HK-2 (cell line): ENCODE data around the gene PALLD.

Experiments
- DNase-seq: peaks from one replicate; pipeline ENCODE4 v3.0.0-alpha.2; 2018; ENCODE audit not compliant: unreplicated experiment

Gene PALLD

DNA sequence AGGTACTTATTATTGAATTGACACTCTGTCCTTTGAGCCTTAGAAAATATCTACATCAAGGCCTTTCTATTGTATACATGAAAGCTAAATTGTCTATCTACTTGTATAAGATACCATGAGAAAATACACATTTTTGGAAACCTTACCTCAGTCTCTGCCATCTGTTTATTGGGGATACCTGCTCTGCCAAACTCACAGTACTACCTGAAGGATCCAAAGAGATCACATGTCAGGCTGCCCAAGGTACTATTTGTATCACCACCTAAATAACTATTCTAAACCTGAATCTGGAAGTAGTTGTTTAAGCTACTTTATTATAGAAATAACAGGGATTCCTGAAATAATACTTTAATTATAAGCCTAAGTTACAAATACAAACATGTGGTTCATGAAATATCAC is 126.2 kb downstream of the PALLD start:
- no peak for DNase-seq

DNA sequence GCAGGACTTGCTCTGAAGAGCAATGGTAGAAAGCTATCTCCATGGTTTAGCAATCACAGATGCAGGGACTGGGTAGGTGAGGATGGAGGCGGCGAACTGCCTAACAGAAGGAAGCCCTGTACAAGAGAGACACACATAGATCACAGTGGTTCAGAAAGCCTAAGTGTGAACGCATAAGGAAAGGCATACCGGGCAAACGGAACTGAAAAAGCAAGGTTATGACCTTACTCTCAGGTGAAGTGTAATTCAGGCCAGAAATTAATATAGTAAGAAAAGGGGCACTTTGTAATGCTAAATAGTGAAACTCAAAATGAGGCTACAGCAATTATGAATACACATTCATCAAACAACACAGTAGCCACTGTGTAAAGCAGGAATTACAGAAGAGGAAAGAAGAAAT is 126.6 kb downstream of the PALLD start:
- DNase-seq = no peak

DNA sequence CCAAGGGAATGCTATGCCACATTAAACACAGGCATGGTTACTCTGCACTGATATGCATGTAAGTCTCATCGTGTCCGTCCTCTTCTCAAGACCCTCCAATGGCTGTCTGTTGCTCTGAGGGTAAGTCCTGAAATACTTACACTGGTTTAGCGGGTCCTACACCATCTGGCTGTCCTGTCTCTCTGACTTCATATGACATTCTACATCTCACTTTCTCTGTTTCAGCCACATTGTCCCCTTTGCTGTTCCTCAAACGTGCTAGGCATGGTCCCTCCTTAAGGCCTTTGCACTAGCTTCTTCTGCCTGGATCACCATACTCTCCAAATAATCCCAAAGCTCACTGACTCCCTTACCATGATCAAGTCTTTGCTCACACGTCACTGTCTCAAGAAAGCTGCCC is 131.4 kb downstream of the PALLD start:
- DNase-seq = no peak

DNA sequence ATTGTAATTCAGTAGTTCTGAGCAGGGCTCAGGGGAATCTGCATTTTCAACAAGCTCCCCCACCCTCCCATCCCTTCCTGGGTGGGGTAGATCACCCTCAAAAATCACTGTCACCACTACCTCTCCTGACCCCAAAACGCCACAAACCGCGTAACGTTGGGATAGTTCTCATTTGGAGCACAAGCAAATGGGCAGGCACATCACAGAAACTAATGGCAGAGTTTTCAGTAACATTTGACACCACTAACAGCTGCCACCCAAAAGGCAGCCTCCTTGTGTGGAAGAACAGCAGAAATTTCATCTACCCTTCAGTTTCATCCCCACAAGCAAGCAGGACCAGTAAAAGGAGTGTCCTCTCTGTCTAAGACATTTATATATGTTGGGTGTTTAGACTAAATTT is 132.7 kb downstream of the PALLD start:
- no peak for DNase-seq

DNA sequence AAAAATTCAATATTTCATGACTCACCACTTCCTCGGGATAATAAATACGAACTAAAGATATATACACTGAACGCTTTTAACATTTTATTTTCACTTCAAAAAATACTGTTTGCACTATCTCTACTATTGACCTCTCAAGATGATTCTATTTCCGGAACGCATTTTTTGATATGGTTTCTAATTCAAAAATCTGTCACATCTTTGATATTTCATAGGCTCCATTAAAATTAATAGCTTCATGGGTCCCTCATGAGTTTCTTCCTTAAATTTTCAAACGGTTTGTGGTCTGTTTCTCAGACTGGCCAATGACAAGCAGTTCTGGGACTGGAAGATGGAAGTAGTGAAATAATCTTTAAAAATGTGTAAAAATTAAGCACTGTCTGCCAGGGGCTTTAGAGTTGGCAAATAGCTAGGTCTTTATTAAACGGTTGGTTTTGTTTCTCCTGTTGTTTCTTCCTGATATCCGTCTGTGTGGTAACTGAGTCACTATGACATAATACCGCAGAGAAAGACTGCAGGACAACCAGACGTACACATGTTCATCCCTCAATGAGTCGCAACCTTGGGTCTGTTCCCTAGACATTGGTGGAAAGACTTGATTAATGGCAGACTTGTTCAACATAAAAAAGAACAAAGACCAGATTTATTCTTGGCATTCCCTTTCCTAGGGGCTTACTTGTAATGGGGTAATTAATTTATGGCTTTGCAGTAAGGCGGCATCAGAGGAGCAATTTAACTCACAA is 133.8 kb downstream of the PALLD start:
- peak; percentile 48 for DNase-seq

DNA sequence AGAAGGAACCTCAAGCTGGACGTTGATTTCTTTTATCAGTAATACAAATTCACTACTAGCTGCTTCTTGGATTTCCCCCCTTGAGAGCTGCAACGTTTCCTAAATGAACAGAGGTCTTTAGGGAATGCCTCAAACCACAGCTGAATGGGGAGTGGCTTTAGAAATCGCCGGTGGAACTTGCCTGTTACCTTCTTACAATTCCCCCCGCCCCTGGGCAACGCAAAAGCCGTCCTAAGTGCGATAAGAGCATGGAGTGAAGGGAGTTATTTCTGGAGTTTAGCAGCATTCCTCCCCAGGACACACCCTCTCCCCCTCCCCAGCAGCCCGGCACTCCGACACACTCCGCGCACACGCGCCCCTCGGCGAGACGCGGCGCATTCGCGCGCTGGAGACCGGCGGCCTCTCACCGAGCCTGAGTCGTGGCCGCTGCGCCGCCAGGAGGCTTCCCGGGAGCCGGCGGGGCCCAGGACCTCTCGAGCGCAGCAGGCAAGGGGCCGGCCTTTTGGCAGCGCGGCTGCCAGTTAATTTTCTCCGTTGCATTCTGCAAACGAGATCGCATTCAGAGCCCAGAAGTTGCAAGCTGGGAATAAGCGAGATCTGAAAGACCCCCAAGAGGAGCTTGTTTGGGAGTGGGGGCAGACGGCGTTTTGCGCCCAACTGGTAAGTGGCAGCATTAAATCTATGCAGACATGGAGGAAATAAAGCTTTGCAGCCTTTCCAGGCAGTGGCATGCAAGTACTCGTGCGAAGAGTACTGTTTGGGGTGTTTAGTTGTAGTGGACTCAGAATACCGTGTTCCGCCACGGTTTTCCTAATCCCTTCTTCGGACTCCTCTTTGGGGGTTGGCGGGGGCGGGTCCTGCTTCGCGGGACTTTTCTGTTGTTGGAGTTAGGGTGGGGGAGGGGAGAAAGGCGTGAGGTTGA is 134.7 kb downstream of the PALLD start:
- DNase-seq = peak; percentile 83

DNA sequence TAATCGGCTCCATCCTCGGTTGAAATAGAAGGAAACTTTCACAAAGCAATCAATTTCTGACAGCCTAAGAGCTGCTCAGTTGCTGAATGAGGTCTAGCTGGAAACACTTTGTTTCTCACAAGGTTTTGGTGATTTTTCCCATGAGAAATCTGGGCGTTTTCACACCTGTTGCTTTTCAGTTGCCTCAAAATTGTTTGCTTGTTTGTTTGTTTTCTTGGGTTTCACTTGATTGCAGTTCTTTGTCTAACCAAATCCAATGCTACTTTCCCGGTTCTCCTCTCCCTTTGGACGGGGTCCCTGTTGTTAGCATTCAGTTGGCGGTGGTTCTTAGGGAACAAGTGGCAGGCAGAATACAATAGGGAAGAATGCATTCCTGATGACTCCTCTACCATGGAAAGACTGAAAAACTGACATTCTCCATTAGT is 135.5 kb downstream of the PALLD start:
- DNase-seq = no peak

DNA sequence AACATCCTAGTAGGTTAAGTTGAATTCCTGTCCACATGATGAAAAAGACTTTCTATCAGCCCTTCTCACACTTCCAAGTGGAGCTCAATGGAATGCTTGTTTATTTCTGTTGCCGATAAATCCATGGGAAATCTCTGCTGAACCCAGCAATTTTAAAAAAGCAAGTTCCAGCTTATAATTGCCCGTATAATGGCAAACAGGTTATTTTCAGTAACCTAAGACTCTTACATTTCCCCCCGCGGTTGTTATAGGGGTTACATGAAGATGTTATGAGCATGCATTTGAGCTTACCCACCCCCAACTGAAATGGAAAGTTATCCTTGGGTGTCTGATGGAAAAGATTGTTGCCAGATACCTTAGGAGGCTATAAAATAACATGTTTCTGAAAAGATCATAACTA is 136.2 kb downstream of the PALLD start:
- DNase-seq = no peak

DNA sequence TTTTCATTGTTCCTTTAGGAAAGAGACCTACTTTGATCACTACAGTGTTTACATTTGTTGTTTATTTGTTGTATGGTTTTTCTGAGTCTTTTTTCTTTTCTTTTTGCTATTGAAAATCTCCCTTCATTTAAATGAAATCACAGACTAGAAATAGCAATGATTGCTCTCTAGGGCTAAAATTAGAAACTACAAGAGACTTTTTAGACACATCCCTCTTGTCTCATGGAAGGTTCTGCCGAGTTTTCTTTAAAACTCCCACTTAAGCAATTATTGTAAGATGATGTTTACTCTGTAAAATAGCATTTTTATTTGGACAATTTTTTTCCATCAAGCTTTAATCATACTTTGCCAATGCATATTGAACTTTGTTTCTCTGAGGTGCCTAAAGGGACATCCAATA is 136.6 kb downstream of the PALLD start:
- no peak for DNase-seq

DNA sequence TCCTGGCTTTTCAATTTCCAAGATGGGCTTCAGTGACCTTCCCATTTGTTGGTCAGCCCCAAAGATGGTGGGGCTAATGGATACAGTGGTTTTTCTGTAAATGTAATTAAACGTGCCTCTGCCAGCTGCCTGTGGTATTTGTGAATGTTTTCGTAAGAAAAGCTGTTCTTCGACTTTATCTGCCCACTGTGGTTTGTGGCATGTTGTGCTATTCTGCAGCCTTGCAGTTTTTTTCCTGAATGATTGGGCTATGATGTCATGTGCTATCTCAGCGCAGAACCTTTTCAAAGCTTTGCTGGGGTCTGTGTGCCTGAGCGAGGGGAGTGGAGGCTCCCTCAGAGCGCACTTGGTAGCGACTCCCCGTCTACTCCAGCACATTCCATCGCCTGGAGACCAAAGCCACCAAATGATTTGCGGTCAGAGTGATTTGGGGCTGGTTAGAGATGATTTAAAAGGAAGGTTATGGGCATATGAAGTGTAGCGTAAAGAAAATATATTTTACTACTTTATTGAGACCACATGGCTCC is 137.5 kb downstream of the PALLD start:
- peak; percentile 93 for DNase-seq

DNA sequence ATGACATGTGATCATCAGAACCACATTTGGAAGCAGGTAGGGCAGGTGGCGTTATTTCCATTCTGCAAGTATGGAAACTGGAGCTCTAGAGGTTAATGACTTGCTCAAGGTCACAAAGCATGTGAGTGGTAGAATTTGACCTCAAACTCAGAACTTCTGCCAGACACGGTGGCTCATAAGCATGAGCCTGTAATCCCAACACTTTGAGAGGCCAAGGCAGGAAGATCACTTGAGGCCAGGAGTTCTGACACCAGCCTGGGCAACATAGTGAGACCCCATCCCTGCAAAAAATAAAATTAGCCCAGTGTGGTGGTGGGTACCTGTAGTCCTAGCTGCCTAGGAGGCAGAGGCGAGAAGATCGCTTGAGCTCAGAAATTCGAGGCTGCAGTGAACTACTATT is 139.2 kb downstream of the PALLD start:
- DNase-seq = no peak

DNA sequence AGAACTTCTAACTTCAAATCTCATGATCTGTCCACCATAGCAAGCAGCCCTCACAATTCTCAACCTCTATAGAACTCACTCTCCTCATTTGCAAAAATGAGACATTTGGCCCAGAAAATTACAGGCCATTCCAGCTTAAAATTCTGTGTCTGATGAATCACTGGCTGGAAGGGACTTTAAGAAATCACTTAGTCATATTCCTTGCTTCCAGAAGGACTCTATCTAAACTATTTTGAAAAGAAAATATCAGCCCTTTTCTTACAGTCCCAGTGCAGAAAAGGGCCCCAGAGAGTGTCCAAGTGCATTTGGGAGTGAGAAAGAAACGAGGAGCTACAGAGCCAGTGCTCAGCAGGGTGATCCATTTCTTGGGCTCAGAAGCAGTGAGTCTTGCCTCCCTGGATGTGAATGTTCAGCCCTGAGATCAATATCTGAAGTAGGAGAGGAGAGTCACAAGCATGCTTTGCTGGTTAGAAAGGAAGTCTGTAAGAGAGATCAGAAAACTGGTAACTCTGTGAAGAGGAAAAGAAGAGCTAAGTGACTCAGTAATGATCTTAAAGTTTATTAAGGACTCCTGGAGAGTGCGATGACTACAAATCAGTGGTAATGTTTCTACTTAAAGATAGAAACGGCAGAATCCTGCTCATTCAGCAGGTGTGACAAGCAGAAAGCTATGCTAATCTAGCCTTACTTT is 139.8 kb downstream of the PALLD start:
- DNase-seq = peak; percentile 44

DNA sequence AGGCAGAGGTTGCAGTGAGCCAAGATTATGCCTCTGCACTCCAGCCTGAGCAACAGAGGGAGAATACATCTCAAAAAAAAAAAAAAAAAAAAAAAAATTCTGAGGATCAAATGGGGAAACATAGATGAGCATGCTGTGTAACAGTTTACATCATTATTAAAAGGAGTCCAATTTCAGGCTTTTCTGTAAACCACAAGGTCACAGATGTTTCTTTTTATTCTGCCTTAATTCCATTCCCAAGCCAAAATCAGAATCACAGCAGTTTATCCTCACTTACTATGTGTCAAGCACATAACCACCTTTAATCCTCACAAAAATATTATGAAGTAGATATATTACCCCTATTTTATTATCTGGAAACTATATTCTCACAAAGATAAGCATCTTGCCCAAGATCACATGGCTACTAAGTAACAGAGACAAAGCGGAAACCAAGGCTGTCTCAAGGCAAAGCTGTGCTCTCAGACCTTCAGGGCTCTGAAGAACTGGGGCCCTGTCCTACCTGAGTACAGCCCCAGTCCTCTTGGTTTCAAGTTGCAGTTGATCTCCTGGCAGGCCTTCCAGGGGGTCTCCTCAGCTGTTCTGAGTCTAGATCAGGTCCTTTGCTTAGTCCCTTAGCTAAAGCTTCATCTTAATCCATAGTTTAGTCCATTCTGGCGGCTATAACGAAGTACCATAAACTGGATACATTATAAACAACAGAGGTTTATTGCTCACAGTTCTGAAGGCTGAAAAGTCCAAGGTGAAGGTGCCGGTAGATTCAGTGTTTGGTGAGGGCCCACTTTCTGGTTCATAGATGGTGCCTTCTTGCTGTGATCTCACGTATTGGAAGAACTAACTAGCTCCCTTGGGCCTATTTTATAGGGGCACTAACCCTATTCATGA is 141.3 kb downstream of the PALLD start:
- no peak for DNase-seq

DNA sequence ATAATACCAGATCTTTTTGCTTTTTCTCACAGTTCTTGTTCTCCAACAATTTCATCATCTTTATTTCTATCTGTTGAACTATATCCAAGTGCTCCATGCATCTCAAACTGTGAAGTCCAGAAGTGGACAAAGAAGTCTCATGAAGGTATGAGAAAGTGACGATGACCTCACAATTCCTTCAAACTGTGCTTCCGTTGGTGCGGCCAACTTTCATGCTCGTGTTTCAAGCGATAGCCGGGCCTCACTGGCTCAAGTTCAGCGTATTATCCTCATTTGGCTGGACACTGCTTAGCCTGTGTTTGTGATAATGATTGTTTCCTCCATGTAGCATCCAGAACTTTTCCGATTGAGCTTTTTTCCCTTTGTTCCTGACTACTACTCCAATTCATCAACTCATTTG is 143.1 kb downstream of the PALLD start:
- DNase-seq = no peak

DNA sequence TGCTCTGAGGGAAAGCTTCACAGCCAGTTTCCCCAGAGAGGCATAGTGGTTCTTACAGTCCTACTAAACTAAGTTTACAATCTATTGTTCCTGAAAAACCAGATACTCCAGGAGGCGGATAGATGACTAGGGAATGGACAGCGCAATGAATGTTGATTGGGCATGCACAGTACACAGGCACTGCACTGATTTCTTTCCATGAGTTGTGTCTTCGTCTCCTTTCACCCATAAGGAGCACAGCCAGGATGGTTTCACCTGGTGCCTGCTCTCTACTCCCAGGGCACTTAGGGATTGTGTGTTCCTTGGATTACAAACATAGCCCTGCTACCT is 144.9 kb downstream of the PALLD start:
- DNase-seq = no peak

DNA sequence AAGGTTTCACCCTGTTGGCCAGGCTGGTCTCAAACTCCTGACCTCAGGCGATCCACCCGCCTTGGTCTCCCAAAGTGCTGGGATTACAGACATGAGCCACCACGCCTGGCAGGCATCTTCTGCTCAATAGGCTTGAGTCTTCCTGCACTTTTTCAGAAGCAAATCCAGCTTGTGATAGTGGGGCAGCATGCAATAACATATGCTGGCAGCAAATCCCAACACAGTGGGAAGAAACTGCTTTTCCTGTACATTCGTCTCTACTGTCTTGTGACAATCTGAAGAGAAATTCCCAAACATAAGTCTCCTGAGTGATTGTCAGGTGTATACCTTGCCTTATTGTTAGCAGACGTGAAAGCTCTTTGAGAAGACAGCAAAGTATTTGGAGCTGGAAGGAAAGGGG is 145.7 kb downstream of the PALLD start:
- DNase-seq = no peak

DNA sequence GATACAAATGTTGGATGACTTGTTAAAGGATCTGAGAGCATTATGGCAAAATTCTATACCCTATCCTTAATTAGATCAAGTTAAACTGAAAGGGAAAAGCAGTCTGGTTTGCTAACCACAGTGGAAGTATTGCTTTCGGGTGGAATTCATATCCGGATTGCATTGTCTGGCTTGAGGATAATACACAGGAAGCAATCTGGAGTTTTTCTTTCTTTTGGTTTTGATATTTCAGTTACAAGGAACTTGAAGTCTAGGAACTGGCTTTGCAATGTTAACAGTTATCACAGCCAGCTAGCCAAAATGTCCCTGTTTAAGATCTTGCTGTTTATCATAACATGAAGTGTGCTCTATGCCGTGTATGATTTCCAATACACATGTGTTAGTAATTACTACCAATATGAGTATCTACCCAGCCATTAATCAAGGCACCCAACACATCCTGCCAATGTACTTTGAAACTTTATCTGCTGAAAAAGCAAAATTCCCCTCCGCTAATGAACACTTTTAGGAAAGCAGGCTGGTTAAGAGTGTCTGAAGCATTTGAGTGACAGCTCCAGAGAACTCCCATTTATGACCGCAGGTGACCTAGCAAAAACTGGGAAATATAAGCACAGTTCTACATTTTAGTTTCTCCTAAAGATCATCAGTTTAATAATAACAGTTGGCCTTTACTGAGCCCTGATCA is 146.4 kb downstream of the PALLD start:
- DNase-seq = no peak

DNA sequence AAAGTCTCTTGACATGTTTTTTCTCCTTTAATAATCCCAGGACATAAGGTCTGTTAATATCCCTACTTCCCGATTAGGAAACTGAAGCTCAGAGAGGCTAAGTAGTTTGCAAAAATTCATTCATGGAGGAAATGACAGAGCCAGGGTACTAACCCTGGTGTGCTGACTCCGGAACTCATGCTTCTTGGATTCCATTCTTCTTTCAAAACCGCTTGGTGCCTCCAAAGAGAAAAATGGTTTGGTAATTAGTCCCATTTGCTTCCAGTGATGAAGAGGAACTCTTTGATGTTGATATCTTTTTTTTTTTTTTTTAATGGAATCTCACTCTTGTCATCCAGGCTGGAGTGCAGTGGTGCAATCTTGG is 146.9 kb downstream of the PALLD start:
- no peak for DNase-seq

DNA sequence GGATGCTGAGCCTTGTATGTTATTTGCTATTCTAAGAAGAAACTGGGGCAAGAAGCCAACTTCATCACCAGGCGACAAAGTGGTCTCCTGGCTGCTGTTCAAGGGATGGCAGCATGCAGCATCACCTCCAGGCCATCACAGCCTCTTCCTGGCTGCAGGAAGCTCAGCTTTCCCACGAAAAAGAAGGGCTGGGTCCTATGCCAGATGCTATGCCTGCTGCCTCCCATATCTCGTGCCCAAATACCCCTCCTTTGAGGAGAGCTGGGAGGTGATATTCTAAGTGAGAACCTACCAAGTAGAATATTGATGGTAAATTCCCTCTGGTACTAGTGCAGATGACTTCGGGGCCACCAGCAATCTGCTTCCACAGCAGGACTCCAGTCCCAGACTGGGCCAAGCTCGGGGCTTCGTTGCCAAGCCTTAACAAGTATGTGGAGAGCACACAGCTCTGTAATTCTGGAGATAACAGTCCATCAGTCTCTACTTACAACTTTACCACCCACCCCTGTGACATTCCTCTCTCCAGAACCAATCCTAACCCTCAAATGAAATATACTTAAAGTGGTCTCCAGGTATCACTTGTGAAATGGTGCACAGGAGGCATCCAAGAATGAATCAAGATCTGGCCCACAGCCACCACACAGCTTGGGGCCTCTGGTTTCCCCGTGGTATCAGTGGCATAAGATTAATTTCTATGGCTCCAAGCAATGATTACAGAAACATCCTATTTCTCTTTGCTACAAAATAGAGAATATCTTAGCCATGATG is 149.3 kb downstream of the PALLD start:
- DNase-seq = no peak
